HepG2 (cell line): ENCODE measurements around the gene KHNYN. TPM values are rescaled to one million over a fixed set of nuclear protein-coding genes. Genes with fewer than 3 reads are reported as not detected.

Experiments
- AKAP8 ChIP-seq: sonication (generic); formaldehyde crosslinking; IDR thresholded peaks from 2 replicates; pipeline ENCODE4 v1.5.1; 2020; ENCODE audit warnings: mild to moderate bottlenecking, missing genetic modification reagents
- CREM ChIP-seq, 2 experiments: sonication (generic) in 1 of 2; formaldehyde crosslinking in 1 of 2; IDR thresholded peaks; 2 replicates each; pipeline versions ENCODE4 v1.4.0 to v1.6.1; 2016 to 2020; ENCODE audit warnings: antibody characterized with exemption in 1 of 2, mild to moderate bottlenecking in 1 of 2, missing genetic modification reagents in 1 of 2
- ERF ChIP-seq: IDR thresholded peaks from 2 replicates; pipeline ENCODE4 v1.6.1; 2018; ENCODE audit warnings: missing biosample characterization, missing genetic modification reagents
- GRHL1 ChIP-seq: sonication (generic); formaldehyde crosslinking; conservative IDR thresholded peaks from 2 replicates; pipeline ENCODE4 v1.8.0; 2022; ENCODE audit warnings: missing genetic modification reagents
- KDM2A ChIP-seq: sonication (generic); formaldehyde crosslinking; IDR thresholded peaks from 2 replicates; pipeline ENCODE4 v1.4.0; 2020; ENCODE audit warnings: low read depth, missing genetic modification reagents, borderline replicate concordance
- NRL ChIP-seq: sonication (generic); formaldehyde crosslinking; IDR thresholded peaks from 2 replicates; pipeline ENCODE4 v1.5.0; 2020; ENCODE audit warnings: missing genetic modification reagents, mild to moderate bottlenecking, moderate library complexity, borderline replicate concordance
- RBAK ChIP-seq: sonication (generic); formaldehyde crosslinking; IDR thresholded peaks from 2 replicates; pipeline ENCODE4 v1.5.1; 2020; ENCODE audit warnings: mild to moderate bottlenecking, missing genetic modification reagents
- SAP130 ChIP-seq: IDR thresholded peaks from 2 replicates; pipeline ENCODE4 v1.6.1; 2016; ENCODE audit warnings: low read depth
- SKI ChIP-seq: fragments of 450-650 bp; IDR thresholded peaks from one replicate; pipeline ENCODE4 v1.6.1; 2018; ENCODE audit warnings: mild to moderate bottlenecking; ENCODE audit not compliant: partially characterized antibody
- ZBTB21 ChIP-seq: sonication (generic); formaldehyde crosslinking; IDR thresholded peaks from 2 replicates; pipeline ENCODE4 v1.4.0; 2020; ENCODE audit warnings: missing genetic modification reagents
- ZNF124 ChIP-seq: sonication (generic); formaldehyde crosslinking; IDR thresholded peaks from 2 replicates; pipeline ENCODE4 v1.4.0; 2020; ENCODE audit warnings: missing genetic modification reagents
- ZNF207 ChIP-seq: fragments of 450-650 bp; IDR thresholded peaks from 2 replicates; pipeline ENCODE4 v1.6.1; 2016; ENCODE audit warnings: antibody characterized with exemption, borderline replicate concordance
- ZNF333 ChIP-seq: sonication (generic); formaldehyde crosslinking; IDR thresholded peaks from 2 replicates; pipeline ENCODE4 v1.4.0; 2020; ENCODE audit warnings: mild to moderate bottlenecking, missing genetic modification reagents, borderline replicate concordance
- ZNF530 ChIP-seq: sonication (generic); formaldehyde crosslinking; IDR thresholded peaks from 2 replicates; pipeline ENCODE4 v1.5.0; 2020; ENCODE audit warnings: low read depth, mild to moderate bottlenecking, missing genetic modification reagents
- ZNF570 ChIP-seq: sonication (generic); formaldehyde crosslinking; IDR thresholded peaks from 2 replicates; pipeline ENCODE4 v1.4.0; 2020; ENCODE audit warnings: mild to moderate bottlenecking, missing genetic modification reagents, borderline replicate concordance
- ZNF572 ChIP-seq: sonication (generic); formaldehyde crosslinking; IDR thresholded peaks from 2 replicates; pipeline ENCODE4 v1.5.1; 2020; ENCODE audit warnings: mild to moderate bottlenecking, missing genetic modification reagents
- ZNF772 ChIP-seq: sonication (generic); formaldehyde crosslinking; IDR thresholded peaks from 2 replicates; pipeline ENCODE4 v1.5.0; 2020; ENCODE audit warnings: mild to moderate bottlenecking, missing genetic modification reagents
- ZSCAN12 ChIP-seq: sonication (generic); formaldehyde crosslinking; IDR thresholded peaks from 2 replicates; pipeline ENCODE4 v1.9.0; 2021; ENCODE audit warnings: mild to moderate bottlenecking, missing genetic modification reagents
- ZSCAN30 ChIP-seq: sonication (generic); formaldehyde crosslinking; IDR thresholded peaks from 2 replicates; pipeline ENCODE4 v1.5.0; 2020; ENCODE audit warnings: mild to moderate bottlenecking, missing genetic modification reagents
- polyA plus RNA-seq, 8 experiments: library from polyadenylated mRNA; depleted of rRNA in 3 of 8; stranded (reverse) in 7 of 8; unstranded in 1 of 8; fragments of >200 nt; fragmentation: Illumina TruSeq in 4 of 8; extraction: Trizol in 4 of 8; gene quantifications; 2 replicates each; pipeline versions ENCODE4 v1.2.1 to v1.2.3, GENCODE V29; 2011 to 2016; ENCODE audit warnings: low read depth in 4 of 8, missing spikeins in 1 of 8, mixed read lengths in 1 of 8; ENCODE audit not compliant: insufficient read depth in 1 of 8
- total RNA-seq, 5 experiments: library from RNA; depleted of rRNA; stranded (reverse); fragments of >200 nt; fragmentation: Illumina TruSeq; extraction: Trizol; gene quantifications; 2 replicates each; pipeline ENCODE4 v1.2.3, GENCODE V29; 2016; ENCODE audit warnings: low read depth in 1 of 5
- TF ChIP-seq, protein P1 (sequence below): sonication (generic); formaldehyde crosslinking; IDR thresholded peaks from 2 replicates; pipeline ENCODE4 v1.5.1; 2020; ENCODE audit warnings: missing genetic modification reagents, mild to moderate bottlenecking, borderline replicate concordance
- TF ChIP-seq, protein P2 (sequence below): sonication (generic); formaldehyde crosslinking; IDR thresholded peaks from 2 replicates; pipeline ENCODE4 v1.5.0; 2020; ENCODE audit warnings: mild to moderate bottlenecking, low read depth, missing genetic modification reagents, borderline replicate concordance
- TF ChIP-seq, protein P3 (sequence below): IDR thresholded peaks from 2 replicates; pipeline ENCODE4 v1.6.1; 2016
- TF ChIP-seq, protein P4 (sequence below): conservative IDR thresholded peaks from 2 replicates; pipeline ENCODE4 v1.6.1; 2018; ENCODE audit warnings: missing genetic modification reagents

Gene KHNYN
- total and polyA plus RNA-seq, 2 of the 13 experiments (the other 11 are each of a cell fraction or from before 2014, with no cell fraction given), result 52.8 to 75.7 TPM

GRCh38 chr14:24442240-24443052 lies 12.7 kb downstream of the KHNYN start, which contains the start of gene SDR39U1 (continued):
- TF ChIP-seq, protein P1, sequence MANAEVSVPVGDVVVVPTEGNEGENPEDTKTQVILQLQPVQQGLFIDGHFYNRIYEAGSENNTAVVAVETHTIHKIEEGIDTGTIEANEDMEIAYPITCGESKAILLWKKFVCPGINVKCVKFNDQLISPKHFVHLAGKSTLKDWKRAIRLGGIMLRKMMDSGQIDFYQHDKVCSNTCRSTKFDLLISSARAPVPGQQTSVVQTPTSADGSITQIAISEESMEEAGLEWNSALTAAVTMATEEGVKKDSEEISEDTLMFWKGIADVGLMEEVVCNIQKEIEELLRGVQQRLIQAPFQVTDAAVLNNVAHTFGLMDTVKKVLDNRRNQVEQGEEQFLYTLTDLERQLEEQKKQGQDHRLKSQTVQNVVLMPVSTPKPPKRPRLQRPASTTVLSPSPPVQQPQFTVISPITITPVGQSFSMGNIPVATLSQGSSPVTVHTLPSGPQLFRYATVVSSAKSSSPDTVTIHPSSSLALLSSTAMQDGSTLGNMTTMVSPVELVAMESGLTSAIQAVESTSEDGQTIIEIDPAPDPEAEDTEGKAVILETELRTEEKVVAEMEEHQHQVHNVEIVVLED, result peak; percentile 99
- no peak; the same call in none of the 2 replicates for TF ChIP-seq ZNF124 (CRISPR knock-in tag)
- TF ChIP-seq GRHL1, result no peak
- peak; percentile 98 for TF ChIP-seq ZNF772 (CRISPR knock-in tag)
- TF ChIP-seq SAP130 (CRISPR knock-in tag), result peak; percentile 95
- TF ChIP-seq ZNF572 (CRISPR knock-in tag), result peak; percentile 100
- TF ChIP-seq, protein P2, sequence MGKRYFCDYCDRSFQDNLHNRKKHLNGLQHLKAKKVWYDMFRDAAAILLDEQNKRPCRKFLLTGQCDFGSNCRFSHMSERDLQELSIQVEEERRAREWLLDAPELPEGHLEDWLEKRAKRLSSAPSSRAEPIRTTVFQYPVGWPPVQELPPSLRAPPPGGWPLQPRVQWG (CRISPR knock-in tag), result no peak
- peak; percentile 97 for TF ChIP-seq KDM2A (CRISPR knock-in tag)
- TF ChIP-seq ZSCAN30 (CRISPR knock-in tag), result no peak
- TF ChIP-seq NRL, result peak; percentile 100
- TF ChIP-seq ZSCAN12 (CRISPR knock-in tag), result no peak
- peak; percentile 100 for TF ChIP-seq ZNF333
- peak; percentile 94 for TF ChIP-seq CREM (IDR thresholded peaks at IDR 0.05)
- TF ChIP-seq CREM (CRISPR knock-in tag; IDR thresholded peaks at IDR 0.05), result 0 out of 2 replicates have a peak, but pooled peaks have one; percentile 38
- TF ChIP-seq ZNF207, result no peak
- TF ChIP-seq RBAK (CRISPR knock-in tag), result peak; percentile 15; the same call in 1 of the 2 replicates
- TF ChIP-seq AKAP8, result peak; percentile 95
- peak; percentile 88; the same call in 1 of the 2 replicates for TF ChIP-seq ZNF570
- TF ChIP-seq, protein P3, sequence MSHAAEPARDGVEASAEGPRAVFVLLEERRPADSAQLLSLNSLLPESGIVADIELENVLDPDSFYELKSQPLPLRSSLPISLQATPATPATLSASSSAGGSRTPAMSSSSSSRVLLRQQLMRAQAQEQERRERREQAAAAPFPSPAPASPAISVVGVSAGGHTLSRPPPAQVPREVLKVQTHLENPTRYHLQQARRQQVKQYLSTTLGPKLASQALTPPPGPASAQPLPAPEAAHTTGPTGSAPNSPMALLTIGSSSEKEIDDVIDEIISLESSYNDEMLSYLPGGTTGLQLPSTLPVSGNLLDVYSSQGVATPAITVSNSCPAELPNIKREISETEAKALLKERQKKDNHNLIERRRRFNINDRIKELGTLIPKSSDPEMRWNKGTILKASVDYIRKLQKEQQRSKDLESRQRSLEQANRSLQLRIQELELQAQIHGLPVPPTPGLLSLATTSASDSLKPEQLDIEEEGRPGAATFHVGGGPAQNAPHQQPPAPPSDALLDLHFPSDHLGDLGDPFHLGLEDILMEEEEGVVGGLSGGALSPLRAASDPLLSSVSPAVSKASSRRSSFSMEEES, result peak; percentile 94
- TF ChIP-seq SKI, result peak; percentile 46
- TF ChIP-seq ZNF530, result no peak
- TF ChIP-seq, protein P4, sequence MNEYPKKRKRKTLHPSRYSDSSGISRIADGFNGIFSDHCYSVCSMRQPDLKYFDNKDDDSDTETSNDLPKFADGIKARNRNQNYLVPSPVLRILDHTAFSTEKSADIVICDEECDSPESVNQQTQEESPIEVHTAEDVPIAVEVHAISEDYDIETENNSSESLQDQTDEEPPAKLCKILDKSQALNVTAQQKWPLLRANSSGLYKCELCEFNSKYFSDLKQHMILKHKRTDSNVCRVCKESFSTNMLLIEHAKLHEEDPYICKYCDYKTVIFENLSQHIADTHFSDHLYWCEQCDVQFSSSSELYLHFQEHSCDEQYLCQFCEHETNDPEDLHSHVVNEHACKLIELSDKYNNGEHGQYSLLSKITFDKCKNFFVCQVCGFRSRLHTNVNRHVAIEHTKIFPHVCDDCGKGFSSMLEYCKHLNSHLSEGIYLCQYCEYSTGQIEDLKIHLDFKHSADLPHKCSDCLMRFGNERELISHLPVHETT (CRISPR knock-in tag), result peak; percentile 80
- peak; percentile 43; the same call in 1 of the 2 replicates for TF ChIP-seq ZBTB21 (CRISPR knock-in tag)
- TF ChIP-seq ERF, result peak; percentile 96
